GM21717 (cell line): ENCODE data around the gene YBX3.

Experiments
- ATAC-seq: cut with Tn5 transposase; IDR thresholded peaks from one replicate; pipeline ENCODE4 v1.9.1; 2021; ENCODE audit warnings: mild to moderate bottlenecking, moderate library complexity; ENCODE audit not compliant: unreplicated experiment

YBX3 gene

GRCh38 chr12:10722502-10722904, 620 bp downstream of the YBX3 start:
- peak; percentile 33 for ATAC-seq

DNA sequence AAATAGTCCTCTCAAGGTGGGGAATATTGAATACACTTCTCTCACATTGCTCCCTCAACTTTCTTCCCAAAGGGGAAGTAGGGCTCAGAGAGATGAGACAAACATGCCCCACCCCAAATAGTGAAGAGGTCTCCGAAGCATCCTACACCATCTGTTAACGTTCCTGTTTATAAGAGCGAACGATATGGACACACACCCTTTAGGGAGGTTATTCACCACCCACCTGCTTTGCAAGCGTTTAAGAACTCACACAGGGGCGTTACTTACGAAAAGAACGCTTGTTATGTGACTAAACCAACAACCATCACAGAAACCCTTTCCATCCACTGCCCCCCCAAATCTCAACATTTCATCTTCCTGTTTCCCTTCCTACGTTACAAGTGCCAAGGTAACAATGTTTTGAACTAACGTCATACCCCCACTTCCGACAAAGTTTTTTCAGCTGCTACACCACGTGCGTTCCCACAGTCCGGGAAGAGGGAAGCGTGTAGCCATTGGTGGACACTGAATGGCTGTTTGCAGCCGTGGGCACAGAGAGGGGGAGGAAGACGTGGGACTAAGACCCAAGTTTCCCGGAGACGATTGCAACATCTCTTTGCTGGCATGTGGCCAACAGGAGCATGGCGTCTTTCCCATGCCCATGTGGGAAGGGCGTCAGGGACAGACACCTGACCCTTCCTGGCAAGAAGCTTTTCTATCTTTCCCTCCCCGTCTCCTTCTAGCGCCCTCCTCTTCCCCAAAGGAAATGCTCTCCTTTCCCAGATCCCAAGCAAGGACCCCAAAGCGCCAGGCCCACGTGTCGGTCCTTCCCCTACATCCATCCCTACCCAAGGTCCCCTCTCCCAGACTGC, 1.2 kb downstream of the YBX3 start:
- ATAC-seq, result peak; percentile 44

DNA sequence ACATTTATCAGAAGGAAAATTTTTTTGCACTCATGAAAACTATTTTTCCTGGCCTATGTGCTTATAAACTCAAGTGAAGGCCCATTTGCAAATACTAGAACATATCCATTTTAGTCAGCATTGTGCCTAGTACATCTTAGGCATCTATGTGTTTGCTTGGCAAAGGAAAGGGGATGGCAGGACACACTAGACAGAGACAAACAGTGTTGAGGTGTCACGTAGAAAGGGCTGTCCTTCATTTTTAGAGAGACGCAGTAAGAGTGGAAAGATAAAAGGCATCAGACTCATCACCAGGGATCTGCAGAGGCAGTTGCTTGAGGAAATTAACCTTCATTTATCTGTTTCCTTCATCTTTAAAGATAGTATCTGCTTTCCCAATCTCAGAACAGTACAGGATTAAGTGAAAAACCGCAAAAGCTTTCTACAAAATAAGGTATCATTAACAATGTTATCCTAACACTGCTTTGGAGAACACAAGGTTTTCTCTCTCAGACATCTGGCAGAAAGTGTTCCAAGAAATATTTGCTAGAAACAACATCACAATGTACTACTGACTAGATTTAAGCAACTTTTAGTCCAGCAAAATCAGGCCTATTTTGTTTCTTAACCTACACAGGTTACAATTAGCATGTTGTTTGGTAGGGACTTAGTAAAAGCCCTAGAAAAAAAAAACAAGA, 2.0 kb downstream of the YBX3 start:
- ATAC-seq, result no peak

DNA sequence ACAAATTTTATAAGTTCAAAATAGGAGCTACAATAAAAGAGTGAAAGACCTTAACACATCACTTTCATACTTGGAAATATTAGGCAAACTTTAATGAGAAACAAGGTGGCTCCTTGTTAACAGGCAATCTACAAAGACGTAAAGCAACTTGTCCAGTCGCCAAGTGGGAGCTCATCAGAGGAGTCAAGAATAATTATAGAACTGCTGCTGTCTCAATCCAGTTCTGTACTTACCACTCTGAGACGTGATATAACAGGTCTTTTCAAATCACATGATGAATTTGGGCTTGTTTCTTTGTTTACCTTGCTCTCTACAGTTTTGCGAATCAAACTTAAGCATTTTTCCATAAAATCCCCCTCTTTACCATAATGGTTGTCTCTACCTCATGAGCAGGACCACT, 3.6 kb downstream of the YBX3 start:
- no peak for ATAC-seq

GRCh38 chr12:10718279-10718821, 4.8 kb downstream of the YBX3 start:
- no peak for ATAC-seq

GRCh38 chr12:10717410-10717809, 5.7 kb downstream of the YBX3 start:
- no peak for ATAC-seq

DNA sequence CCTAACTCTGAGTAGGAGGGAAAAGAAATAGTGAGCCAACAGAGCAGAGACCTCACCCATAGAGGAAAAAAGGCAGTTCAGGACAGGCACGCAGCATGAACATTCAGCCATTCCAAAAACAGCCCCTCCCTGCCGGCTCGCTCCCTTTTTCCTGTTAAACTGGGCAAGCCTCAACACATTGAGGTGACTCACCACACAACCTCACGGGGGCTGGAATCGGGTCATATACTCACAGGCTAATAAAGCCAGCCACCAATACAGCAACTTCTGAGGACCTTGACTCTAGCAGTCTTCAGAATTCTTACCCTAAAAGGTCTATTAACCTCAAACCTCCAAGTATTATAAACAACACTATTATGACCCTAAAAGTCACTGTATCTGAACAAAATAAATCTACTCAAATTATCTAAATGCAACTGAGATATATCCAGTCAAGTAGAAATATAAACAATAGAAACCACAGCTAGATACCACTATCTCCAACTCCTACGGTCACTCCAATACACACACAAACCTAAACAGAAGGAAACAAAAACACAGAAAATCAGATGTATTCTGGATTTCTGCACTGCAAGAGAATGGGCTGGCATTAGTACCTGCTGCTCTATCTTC, 6.3 kb downstream of the YBX3 start:
- no peak for ATAC-seq

- ATAC-seq, result no peak
Observed at GRCh38 chr12:10716277-10716676, 6.8 kb downstream of the YBX3 start.

- ATAC-seq, result no peak
Observed at GRCh38 chr12:10715491-10715890, 7.6 kb downstream of the YBX3 start.

- no peak for ATAC-seq
Observed at GRCh38 chr12:10709808-10710207, 13.3 kb downstream of the YBX3 start.

- ATAC-seq, result no peak
Observed at GRCh38 chr12:10708862-10709261, 14.3 kb downstream of the YBX3 start.

DNA sequence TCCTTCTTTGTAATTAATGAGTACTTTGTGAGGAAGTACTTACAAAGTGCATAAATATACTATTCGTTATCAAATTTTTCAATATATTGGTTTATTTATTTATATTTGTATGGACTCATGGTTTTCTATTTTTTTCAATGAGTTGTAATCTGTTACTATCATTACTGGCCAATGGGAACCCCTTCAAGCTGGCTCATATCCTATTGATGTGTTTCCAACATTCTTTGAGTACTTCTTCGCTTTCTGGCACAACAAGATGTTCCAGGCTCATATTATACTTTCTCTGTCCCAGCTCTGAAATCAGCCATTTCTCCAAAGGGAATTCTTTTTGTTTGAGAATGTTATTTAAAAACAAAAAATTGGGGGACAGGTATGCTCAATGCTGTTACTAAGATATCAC, 17.5 kb downstream of the YBX3 start:
- ATAC-seq, result no peak

- no peak for ATAC-seq
Observed at GRCh38 chr12:10701843-10702242, 21.3 kb downstream of the YBX3 start.

DNA sequence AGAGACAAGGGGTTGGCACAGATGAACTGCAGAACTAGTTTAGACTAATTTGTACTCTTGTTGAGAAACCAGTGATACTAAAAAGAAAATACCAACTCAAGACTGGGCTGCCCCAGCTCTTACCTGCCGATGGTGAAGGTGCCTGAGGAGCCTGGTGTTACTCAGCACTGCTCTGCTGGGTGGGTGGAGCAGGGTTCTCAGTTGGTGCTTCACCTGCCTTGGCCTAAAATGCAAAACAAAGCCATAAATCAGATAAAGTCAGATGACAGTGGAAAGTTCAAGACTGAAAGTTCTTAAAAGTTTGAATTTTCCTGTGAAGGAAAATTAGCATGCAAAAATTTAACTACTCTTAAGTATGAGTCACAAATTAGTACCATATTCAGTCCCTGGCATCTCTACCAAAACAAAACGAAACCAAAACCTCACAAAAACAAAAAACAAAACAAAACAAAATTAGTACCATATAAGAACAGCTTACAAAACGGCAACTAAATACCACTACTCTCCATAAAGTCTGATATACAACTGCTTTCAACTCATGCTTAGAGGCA, 21.9 kb downstream of the YBX3 start:
- no peak for ATAC-seq

GRCh38 chr12:10700581-10700980, 22.5 kb downstream of the YBX3 start:
- ATAC-seq, result no peak

DNA sequence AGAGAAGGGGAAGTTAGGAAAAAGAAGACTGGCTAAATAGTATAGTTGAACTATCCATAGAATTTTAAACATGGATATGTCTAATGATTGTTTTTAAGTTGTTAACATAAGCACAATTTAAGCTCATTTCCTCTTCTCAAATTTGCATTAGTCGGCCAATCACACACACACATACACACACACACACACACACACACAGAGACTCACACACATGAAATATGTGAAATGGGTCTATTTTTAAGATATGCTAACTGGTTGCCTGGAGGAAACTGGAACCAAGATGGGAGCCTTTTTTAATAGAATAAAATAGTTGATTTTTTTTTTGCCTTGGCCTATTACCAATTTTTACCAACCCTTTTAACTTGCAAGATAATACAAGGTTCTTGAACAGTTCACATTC, 25.3 kb downstream of the YBX3 start:
- ATAC-seq, result no peak

DNA sequence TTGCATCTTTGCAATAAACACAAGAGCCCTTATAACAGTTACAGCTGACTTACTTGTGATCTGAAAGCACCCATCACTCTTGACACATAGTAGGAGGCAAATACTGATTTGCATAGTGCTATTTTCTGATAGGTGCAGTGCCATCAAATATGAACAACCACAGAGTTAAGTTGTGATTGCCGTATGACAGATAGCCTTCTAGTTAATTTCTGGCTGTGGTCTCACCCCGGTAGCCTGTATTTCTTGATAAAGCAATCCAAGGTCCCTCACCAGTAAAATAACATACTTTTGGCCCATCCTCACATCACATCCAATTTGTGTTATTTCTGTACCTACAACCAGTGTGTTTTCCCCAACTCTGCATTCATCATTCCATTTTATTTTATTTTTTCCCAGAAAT, 26.0 kb downstream of the YBX3 start:
- no peak for ATAC-seq

- no peak for ATAC-seq
Observed at GRCh38 chr12:10690906-10691305, 32.2 kb downstream of the YBX3 start.

- no peak for ATAC-seq
Observed at GRCh38 chr12:10689146-10689545, 34.0 kb downstream of the YBX3 start.

GRCh38 chr12:10688042-10688441, 35.1 kb downstream of the YBX3 start:
- ATAC-seq, result no peak

- ATAC-seq, result peak; percentile 69
Observed at GRCh38 chr12:10673659-10674384, 49.3 kb downstream of the YBX3 start, which contains the start of gene STYK1. STYK1 (minus strand) TSS chr12:10674052; CDS start chr12:10634618, 39,434 bp downstream.
